ENCODE results near the gene VCX3B.
"Not testable (repeated sequence)": the region's sequence is repeated elsewhere in the genome, so short reads cannot be mapped to it uniquely, and the experiment has no call there.

Gene VCX3B

DNA sequence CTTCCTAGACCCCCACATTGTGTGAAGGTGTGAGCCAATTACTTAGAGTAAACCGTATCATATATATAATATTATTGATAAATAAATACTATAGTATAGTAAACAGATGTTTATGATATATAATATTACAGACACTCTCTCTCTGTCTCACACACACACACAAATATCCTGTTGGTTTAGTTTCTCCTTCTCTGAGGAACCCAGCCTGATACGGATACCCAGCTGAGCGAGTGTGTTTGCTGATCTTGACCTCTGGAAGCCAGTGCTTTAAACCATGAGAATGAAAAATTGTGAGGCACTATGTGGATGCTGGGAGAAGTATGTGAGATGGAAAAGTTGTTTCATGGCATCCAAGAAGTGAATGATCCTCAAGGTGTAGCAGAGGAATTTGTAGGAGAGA is at the start of gene VCX3B:
Gene VCX3B (plus strand): TSS at position 301 of the 400 bp plus-strand sequence. CDS start 621 bp downstream, outside the sequence.
- H3K4me3 ChIP-seq (ENCODE audit: low read depth, low read length) = not testable (repeated sequence)

DNA sequence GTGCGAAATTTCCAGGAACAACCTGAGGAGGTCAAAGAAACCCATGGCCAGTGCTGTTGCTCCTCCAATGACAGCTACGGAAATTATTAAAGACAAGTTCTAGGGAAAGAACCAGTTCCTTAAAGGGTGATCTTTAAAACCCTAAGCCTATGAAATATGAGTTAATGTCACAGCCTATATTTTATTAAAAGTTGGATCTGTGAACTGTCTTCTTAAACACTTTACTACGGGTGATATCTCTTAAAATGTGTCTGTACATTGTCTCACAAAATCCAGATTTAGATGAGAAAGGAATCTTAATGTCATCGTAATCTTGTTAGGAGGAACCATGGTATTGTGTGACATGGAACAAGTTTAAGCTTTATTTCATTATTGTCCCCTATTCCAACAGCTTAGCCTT is 46.3 kb upstream of the VCX3B start:
- H3K4me3 ChIP-seq (ENCODE audit: low read depth, low read length) = no peak overlapping the region
- DNase-seq (ENCODE audit: low read depth) = no peak

More for the DNA sequence above, at the start of gene VCX3B:
- DNase-seq (ENCODE audit: low read depth) = not testable (repeated sequence)

DNA sequence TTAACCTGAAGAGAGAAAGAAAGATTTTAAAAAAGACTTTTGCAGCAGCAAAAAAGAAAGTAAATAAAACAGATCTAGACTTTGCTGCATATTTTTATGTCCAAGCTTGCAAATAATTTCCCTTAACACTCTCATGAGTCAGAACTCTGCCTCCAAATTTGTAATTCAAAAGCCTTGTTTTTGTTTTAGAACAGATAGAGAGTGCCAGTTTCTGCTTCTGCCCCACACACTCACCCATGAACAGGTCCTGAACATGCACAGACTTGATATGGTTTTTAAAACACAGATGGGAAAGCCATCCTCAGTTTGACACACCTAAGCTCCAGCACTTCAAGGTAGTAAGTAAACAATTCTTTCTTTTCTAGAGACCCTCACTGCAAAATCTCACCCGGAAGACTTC is 39.7 kb upstream of the VCX3B start:
- H3K4me3 ChIP-seq (ENCODE audit: low read depth, low read length) = no peak overlapping the region
- no peak for DNase-seq (ENCODE audit: low read depth)

DNA sequence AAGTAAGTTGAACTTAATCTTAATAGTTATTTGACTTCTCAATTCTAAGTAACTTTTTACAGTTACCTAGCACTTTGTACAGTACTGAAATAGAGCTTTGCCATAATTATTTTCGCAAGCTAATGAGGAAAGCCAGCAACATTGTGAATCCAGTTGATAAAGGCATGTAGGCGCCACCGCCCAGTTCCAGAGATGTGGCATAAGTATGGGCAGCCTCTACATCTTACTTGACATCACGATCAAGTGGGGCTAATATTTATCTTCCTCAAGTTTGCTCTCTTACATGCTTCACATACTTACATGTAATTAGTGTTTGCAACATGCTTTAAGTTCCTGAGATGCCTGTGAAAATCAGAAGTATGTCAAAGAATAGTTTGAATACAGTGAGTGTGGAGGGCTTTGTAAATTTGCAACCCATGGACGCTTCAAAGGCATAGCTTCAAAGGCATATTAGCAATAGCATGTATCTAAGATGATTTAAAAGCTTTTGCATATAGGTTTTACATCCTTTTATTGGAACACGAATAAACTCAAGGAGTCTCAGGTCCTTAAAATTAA is 34.9 kb upstream of the VCX3B start:
- no peak for DNase-seq (ENCODE audit: low read depth)
- no peak overlapping the region for H3K4me3 ChIP-seq (ENCODE audit: low read depth, low read length)

DNA sequence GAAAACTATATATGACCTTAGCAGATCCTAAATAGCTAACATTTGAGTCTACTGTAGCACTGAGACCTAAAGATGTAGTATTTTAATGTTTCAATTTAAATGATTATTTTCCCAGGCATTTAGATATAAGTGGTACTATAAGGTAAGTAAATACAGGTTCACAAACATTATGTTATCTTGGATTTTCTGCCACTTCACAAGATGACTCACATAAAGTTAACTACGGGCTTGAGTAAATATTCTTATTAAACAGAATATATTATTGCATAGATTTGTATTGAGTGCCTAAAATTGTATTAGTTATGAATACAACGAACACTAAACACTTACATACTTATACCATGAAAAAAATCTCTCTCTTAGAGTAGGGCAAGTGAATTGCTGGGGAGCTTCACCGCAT is 34.2 kb upstream of the VCX3B start:
- no peak overlapping the region for H3K4me3 ChIP-seq (ENCODE audit: low read depth, low read length)
- no peak for DNase-seq (ENCODE audit: low read depth)

DNA sequence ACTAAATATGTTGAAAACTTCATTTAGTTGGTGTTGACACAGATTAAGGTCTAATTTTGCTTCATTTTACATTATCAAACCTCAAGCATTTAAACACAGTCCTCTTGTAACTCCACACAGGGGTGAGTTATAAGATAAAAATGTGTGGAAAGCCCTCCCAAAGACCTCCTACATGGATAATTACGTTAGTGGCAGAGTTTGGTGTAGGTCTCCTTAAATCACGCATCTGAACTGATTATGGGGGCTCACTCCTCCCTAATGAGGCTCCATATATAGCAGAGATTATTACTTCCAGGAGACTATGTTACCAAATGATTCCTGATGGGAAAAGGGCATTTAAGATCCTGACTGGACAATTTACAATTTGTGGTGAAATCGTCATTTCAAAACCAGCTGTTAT is 32.2 kb upstream of the VCX3B start:
- DNase-seq (ENCODE audit: low read depth) = no peak

DNA sequence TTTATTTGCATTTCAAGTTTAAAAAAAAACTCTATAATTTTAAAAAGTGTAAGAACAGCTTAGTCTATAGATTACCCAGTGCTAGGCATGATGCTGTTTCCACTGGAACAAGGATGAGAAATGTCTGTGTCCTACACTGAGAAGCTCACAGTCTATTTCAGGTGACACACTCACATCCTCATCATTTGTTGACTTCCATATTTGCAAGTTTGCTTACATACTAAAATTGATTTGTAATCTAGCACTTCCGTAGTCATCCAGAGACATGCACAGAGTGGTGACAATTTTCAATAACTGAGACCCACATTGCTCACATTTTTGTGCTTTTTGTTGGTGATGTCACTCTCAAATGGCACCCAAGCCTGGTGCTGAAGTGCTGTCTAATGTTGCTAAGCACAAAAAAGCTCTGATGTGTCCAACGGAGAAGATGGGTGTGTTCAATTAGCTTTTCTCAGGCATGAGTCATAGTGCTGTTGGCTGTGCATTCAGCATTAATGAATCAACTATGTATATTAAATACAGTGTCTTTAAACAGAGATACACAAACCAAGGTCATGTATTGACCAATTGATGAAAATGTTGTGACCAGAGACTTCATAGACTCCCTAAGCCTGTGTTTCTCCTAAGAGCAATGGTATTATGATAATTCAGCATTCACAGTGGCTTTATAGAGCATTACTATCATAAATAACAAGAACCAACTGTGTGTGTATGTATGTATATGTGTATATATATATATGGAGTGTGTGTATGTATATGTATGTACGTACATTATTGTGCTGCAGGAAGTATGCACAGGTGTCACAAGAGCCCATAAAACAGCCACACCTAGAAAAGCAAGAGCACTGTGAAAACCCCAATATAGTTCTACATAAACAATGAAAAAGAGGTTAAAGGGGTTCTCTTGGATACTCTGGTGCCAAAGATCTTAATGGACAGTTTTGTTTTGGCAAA is 31.2 kb upstream of the VCX3B start:
- DNase-seq (ENCODE audit: low read depth) = no peak
- no peak overlapping the region for H3K4me3 ChIP-seq (ENCODE audit: low read depth, low read length)

More for the DNA sequence above, 32.2 kb upstream of the VCX3B start:
- H3K4me3 ChIP-seq (ENCODE audit: low read depth, low read length) = no peak overlapping the region

DNA sequence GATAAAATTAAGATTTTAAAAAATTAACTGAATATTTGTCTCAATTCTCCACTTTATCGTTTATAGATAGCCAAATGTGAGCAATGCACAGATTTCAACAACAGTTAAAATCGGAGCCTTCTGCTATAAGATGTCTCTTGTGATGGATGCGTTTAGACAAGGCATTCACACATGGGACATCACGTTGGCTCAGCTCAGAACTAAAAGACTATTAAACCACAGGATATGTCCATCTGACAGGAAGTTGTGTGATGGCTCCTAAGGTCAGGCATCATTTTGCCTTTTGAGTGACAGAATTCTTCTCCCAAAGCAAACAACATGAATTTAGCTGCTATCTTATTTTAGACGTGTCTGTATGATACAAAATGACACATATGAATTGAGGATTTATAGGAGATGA is 17.3 kb upstream of the VCX3B start:
- no peak for DNase-seq (ENCODE audit: low read depth)
- no peak overlapping the region for H3K4me3 ChIP-seq (ENCODE audit: low read depth, low read length)

DNA sequence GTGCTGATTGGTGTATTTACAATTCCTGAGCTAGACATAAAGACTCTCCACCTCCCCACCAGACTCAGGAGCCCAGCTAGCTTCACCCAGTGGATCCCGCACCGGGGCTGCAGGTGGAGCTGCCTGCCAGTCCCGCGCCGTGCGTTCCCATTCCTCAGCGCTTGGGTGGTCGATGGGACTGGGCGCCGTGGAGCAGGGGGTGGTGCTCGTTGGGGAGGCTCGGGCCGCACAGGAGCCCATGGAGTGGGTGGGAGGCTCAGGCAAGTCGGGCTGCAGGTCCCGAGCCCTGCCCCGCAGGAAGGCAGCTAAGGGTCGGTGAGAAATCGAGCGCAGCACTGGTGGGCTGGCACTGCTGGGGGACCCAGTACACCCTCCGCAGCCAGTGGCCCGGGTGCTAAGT is 12.3 kb upstream of the VCX3B start:
- not testable (repeated sequence) for H3K4me3 ChIP-seq (ENCODE audit: low read depth, low read length); DNase-seq (ENCODE audit: low read depth)

DNA sequence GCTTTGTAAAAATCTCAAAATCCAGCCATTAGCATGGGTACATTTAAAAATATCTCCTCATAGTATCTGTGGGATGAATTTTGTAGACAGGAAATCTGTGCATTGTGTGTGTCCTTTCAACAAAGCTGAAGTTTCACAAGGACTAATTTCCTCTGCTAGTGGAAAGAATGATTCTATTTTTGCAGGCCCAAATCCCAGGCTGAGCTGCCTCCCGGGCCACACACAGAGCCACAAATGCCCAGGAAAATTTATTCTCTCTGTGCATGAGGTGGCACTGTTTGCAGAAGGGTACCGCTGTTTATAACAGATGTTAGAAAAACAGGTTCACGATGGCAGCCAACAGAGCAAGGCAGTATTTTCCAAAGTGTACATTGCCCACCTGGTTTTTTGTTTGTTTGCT is 11.0 kb upstream of the VCX3B start:
- H3K4me3 ChIP-seq (ENCODE audit: low read depth, low read length) = no peak overlapping the region
- no peak for DNase-seq (ENCODE audit: low read depth)

DNA sequence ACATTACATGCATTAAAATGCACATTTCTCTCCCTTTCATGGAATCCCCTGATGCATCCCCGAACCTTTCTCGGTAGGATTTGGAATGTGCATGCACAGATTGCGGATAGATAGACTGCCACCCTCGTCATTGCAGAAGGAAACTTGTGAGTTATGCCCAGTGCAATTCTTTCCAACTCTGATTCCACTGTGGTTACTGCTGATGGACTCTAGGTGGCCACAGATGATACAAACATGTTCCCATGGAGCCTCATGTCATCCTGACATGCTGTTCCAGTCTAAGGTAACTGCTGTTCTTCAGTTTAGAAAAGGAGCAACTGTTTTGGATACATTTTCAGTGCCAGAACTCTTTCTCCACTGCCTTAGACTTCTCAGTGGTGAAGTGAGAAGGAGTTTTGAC is 9.1 kb upstream of the VCX3B start:
- no peak for DNase-seq (ENCODE audit: low read depth)

DNA sequence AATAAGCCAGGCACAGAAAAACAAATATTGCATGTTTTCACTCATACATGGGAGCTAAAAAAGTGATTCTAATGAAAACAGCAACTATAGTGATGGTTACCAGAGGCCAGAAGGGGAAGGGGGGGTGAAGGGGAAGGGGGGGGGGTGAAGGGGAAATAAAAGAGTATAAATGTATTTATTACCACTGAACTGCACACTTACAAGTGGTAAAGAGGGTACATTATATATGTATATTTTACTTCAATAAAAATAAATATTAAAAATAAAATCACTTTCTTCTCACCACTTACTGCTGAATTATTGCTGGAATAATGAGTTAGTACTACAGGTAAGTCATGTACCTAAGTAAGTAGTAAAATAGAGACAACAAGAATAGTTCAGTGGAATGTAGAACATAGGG is 2.1 kb upstream of the VCX3B start:
- DNase-seq (ENCODE audit: low read depth) = no peak
- no peak overlapping the region for H3K4me3 ChIP-seq (ENCODE audit: low read depth, low read length)

More for the DNA sequence above, 9.1 kb upstream of the VCX3B start:
- no peak overlapping the region for H3K4me3 ChIP-seq (ENCODE audit: low read depth, low read length)

DNA sequence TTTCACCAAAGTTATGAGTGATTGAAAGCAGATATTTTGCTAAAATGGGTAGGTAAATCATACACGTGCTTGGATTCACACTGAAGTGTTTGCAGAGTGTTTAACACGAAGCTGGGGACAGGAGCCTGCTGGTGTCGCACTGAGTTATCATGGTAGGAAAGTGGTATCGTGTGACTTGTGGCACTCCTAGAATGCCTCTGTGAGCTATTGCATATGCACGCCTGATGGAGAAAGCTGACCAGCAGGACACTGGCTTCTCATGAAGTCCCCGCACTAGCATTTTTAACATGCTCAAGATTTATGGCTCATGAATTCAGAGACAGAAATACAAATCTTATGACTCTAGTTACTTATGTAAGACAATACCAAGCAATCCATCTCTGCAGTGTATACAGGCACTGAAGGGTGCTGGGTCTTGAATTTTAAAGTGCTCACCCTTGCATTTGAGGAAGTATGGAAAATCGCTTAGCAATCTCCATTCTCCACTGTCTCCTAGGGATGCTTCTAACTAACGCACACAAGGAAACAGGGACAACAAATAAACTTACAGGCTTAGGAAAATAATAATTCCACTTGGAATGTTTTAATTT is 19.8 kb downstream of the VCX3B start:
- H3K4me3 ChIP-seq (ENCODE audit: low read depth, low read length) = no peak overlapping the region
- no peak for DNase-seq (ENCODE audit: low read depth)

DNA sequence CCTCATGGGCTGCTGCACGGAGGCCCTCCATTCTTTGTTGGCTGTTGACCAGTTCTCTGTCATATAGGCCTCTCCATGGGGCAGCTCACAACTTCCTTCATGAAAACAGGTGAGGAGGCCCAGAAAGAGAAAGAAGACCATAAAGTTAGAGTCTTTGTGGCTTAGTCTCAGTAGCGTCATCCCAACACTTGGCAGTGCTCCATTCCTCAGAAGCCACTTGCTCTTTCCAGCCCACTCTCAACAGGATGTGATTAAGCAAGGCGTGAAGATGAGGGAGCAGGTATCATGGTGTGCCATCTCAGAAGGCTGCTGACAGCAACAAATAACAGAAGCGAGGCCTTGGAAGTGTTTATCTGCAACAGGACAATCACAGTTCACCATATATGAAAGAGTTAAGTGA is 30.4 kb downstream of the VCX3B start:
- not testable (repeated sequence) for DNase-seq (ENCODE audit: low read depth); H3K4me3 ChIP-seq (ENCODE audit: low read depth, low read length)

DNA sequence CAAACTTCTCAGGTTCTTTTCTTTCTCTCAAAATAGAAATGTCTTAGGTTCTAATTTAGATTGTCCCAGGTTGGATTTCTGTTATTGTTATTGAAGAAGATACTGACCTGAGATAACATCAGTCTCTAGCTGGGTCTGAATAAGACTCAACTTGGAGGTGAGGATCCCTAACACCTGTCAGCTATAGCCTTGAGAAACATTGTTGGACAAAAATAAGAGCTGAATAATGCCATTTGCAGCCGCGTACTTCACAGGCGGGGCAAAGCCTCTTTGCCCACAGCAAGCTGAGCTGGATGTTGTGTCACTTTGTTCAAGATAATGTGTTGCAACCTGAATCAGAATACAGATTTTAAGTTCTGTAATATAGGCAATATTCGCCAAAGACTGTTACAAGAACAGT is 35.6 kb downstream of the VCX3B start:
- no peak for DNase-seq (ENCODE audit: low read depth)
- H3K4me3 ChIP-seq (ENCODE audit: low read depth, low read length) = no peak overlapping the region

DNA sequence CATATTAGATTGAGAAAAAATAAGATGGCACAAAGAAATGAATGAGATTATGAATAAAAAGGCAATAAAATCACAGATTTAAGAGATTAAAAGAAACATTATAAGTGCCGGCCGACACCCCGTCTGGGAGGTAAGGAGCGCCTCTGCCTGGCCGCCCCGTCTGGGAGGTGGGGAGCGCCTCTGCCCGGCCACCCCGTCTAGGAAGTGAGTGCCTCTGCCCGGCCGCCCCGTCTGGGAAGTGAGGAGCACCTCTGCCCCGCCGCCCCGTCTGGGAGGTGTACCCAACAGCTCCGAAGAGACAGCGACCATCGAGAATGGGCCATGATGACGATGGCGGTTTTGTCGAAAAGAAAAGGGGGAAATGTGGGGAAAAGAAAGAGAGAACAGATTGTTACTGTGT is 37.5 kb downstream of the VCX3B start:
- DNase-seq (ENCODE audit: low read depth); H3K4me3 ChIP-seq (ENCODE audit: low read depth, low read length): not testable (repeated sequence)

DNA sequence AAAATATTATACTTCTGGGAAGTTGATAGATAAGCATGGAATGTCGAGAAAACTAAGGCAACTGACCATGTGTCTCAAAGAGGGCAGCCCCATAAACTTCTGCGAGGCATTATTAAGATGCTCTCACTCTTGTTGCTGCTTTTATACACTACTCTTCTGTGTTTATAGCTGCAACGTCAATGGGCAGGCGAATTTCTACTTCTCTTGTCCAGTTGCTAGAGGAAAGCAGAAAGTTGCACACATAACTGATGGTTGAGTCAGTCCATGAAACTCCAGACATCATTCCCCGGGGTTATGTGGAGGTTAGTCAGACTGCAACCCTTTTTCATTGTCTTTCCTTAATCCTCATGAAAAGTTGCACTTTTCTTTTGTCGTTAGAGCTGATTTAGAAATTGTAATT is 39.8 kb downstream of the VCX3B start:
- peak; percentile 25 for DNase-seq (ENCODE audit: low read depth)
- no peak overlapping the region for H3K4me3 ChIP-seq (ENCODE audit: low read depth, low read length)
